Measurements from ENCODE around the gene NT5C1A.

Gene NT5C1A

DNA sequence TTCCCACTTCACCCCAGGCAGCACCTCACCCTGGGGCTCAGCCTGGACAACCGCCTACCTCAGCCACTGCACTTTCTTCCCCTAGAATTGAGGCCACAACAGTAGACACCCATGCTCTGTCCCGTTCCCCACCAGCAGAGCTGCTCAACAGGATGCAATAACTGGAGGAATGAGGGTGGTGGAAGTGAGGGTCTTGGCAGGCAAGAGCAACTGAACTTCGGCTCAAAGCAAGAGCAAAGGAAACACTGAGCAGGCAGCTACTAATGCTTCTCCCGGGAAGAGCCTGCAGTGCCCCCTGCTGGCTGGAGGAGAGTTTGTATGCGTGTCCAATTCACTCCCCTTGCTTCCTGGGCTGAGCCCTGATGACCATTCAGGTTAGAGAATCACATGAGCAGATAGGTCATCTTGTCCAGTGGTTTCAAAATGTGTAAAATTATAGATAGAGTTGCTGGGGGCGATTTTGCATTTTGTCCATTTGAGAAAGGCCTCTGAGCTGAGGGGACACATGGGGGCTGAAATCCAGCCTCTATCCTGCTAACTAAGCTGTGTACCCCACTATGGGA lies 13.9 kb downstream of the NT5C1A start:
- DNase-seq = peak; percentile 56

DNA sequence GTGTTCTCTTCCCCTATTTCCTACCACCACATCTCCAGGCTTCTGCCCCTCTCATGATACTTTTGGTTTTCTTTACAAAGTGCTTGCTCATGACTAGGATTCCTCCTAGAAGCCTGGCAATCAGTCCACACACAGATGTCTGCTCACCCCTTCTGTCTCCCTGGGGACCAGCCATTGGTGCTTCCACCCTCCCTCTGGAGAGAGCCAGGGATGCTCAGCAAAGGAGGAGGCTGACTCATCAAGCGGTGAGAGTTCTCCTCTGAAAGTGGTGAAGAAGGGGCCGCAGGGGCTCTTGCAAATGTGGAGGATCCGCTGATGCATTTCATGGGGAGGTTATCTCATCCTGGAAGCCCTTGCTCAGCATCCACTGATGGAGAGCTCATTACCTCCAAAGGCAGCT lies 14.5 kb downstream of the NT5C1A start:
- no peak for DNase-seq

DNA sequence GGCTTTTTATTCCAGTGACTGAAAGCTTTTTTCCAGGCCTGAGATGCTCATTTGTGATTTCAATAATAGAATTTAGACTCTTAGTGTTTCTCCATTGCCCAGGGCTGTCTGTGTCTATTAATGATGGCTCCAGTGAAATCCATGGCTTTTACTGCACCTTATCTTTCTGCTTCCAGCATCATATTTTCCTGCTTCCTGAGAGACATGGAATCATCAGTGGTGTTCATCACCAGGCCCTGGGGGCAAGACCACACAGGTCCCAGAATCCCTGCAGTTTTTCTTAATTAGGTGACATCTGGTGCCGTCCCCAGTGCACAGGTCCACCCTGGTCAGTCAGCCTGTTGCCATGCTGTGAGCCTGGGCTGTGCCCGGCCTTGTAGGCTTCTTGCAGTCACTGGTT lies 15.5 kb downstream of the NT5C1A start:
- DNase-seq = no peak

DNA sequence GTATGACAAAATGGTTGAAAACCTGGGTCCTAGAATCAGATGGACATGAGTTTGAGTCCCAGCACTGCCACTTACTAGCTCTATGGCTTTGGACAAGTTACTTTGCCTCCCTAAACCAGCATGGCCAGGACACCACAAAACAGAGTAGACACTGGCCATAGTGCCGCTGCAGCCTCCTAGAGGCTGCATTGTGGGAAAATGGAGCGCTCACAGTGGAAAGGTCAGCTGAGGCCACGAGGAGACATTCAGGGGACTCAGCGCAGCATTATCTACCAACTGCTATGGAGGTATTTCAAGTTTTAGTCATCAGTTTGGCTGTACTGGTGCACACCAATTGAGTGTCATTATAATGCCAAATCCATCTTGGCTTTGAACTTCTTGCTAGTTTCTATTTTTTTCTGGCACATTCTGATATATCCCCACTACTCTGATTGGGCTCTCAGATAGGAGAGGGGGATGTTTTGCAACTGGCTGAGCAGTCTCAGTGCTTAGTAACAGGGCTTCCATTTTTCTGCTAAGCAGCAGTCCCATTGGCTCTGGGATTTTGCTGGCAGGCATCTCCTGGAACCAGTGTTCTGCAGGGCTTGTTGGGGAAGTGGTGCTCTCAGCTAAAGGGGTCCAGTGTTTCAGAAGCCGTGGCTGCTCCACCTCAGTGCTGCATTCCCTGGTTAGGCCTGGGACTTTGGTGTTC lies 16.2 kb downstream of the NT5C1A start:
- no peak for DNase-seq

DNA sequence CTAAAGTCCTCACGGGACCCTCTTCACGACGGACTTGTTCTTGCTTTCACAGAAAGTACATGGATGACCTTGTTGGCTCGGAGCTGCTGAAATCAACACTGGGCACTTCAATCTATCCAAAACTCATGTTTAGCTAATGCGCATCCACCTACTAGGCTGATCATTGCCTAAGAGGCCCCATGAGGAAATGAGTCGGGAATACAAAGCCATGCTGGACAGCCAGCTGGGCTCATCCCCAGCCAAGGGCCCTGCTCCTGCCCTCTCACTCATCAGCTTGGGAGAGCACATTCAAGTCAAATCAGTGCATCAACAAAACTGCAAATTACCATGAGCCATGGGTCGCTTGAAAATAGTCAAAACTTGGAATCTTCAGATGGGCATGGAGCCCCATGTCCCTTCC lies 17.6 kb downstream of the NT5C1A start:
- DNase-seq = no peak

DNA sequence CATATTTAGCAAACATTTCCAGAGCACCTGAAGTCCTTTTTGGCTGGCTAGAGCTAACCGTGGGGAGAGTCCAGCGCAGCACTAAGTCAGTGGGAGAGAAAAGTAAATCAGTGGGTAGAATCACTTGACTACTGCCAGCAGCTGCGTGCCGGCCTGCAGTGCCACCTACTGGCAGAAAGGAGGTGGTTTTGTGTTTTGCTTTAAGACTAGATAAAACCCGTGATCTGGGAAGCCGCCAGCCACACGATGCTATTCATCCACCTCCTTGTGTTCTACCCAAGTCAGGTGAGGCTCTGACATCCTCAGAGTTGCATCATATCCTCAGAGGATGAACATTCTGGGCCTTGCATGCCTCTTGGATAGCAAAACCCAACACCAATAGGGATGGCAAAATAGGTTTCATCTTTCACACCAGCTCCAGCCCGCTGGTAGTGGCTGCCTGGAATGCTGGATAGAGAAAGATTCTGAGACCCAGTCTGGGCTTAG lies 18.3 kb downstream of the NT5C1A start:
- peak; percentile 77 for DNase-seq

DNA sequence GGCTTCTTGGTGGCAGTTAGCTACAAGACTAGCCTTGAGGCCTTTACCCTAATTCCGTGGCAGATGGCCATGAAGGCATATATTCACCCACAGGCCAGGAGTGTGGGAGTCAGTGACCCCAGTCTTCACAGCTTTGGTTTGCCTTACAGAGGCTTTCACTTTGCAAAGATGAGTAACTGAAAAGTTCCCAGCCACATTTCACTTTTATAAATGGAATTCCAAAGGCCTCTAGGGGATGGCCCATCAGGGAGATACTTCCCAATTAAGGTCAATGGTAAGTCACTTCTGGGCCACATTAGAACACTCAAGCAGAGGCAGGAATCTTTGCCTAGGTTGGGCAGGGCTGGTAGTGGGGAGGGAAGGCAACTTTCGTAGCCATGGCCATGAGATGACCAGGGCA lies 19.4 kb downstream of the NT5C1A start:
- no peak for DNase-seq

DNA sequence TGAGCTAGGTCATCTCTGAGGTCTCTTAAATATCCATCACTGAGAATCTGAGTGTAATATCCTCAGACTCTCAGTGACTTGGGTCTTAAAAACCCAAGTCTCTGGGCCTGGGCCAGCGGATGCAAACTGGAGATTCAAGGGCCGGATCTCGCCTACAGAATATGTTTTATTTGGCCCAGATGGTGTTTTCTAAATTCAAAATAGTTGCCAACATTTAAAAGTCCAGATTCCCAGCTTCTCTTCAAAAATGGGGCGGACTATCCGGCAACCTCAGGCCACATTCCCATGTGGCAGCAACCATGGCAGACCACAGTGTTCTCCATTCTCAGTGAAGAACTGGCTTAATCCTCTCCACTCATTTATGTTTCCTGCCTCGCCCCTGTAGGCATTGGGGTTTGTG lies 19.8 kb downstream of the NT5C1A start:
- no peak for DNase-seq

DNA sequence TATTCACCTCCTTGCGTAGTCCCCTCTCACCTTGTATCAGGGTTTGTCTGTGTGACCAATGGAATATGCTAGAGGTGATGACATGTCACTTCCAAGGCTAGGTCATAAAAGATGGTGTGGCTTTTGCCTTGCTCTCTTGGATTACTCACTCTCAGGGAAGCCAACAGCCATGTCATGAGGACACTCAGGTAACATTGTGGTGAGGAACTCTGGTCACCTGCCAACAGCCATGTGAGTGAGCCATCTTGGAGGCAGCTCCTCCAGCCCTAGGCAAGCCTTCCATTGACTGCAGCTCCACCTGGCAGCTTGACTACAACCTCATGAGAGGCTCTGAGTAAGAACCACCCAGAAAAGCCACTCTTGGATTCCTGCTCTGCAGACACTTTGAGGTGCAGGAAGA lies 21.5 kb downstream of the NT5C1A start:
- no peak for DNase-seq

DNA sequence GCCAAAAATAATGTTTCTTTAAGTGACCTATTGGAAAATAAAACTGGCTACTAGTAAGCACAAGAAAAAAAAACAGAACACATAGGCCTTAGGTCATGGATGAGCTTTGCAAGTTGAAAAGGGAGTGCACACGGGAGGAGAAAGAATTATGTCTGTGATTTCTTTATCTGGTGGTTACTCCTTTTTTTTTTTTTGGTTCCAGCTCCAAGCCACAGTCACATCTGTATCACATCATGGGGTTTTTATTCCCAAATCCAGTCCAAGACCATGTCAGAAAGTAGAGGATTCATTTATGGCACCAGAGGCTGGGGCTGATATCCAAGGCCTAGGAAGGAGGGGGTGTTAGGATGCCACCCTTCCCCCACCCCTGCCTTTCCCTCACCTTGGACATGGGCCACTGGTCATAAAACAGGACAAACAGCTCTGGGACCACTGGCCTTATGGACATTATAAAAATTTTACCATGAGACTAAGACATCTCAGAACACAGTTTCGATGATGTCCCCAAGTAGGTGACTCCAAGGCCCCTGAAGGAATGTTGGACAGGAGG lies 22.2 kb downstream of the NT5C1A start:
- no peak for DNase-seq

DNA sequence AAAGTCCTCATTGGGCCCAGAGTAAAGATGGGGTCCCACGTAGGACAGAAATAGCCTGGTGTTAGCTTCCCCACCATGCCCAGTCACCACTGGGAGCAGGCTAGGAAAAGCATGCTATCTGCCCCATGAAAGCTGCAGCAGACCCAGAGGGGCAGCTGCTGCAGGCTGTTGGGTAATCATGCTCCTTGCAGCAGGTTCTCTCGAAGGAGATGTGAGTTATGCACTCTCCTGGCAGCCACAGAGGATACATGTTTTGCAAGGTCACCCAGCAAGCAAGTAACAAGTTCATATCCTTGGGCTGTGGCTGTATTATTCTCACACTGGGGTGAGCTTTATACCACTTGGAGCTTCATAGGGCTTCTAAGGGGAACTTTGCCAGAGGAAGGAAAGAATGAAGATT lies 23.4 kb downstream of the NT5C1A start:
- DNase-seq = no peak

DNA sequence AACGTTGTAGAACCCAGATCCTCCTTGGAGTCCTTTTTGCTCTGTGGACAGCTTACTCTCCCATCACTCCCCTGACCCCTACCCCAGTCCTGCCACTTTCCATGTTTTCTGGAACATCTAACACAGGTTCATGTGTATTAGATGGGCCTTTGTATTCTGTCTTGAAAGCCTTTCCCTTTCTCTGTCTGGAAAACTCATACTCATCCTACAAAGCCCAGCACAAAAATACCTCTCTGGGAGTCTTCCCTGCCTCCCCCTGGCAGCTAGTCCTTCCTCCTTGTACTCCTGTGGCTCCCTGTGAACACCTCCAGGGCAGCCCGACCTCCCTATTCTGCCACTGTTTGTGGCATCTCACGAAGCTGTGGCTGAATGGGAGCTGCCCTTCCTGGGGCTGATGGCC lies 24.7 kb downstream of the NT5C1A start:
- DNase-seq = no peak

DNA sequence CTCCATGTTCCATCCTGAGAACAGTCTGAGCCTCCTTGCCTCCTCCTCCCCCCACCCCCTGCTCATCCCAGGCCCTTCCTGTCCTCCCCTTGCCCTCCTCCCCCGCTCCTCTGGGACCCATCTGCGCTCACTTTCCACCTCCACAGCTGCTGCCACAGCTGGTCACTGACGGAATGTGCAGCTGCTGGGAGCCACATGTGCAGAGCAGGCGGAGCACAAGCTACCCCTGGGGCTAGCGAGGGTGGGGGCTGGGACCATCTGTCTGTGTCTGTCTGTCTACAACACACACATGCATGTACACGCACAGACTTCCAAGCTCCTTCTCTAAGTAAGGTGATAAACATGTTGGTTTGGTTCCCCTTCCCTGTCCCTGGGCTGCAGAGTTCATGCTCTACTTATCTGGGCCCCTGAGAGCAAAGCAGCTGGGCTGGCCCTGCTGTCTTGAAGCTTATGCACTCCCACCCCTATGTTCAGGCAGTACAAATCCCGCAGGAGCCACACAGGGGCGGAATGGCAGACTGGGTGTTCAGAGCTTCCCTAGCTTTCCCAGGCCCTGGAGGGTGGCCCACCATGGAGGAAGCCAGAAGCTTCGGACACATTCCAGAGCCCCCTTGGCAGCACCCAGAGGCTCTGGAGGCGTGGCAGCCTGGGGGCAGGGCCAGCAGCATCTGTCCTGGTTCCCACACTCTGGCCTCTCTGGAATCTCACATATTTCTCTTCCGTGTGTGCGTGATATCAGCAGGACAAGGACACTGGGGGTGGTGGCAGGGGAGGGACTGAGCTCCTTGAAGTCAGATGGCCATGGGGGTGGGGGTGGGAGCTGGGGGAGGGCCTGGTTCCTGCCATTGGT lies 25.4 kb downstream of the NT5C1A start:
- no peak for DNase-seq

DNA sequence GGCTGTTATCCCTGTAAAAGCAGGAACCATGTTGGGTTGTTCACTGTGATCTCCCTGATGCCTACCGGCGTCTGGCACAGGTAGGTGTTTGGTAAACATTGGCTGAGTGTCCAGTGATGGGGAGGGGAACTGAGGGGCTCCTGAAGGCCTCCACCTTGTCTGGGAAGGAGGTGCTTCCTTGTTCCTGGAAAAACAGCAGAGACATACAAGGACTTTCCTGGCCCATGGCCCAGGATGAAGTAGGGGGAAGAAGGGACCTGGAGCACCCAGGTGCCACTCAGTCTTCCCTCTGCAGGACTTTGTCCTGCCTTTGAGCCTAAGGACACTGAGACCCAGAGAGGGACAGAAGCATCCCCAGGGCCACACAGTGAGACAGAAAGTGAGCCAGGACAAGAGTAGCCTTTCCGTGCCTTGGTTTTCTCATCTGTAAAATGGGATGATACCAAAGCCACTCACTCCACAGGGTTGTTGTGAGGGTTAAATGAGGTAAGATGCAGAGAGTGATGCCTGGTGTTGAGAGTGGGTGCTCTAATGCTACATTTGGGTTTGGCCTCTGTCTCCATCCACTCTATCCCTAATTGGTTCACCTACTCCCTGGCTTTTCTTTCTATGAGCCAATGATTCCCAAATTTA lies 26.4 kb downstream of the NT5C1A start:
- no peak for DNase-seq

DNA sequence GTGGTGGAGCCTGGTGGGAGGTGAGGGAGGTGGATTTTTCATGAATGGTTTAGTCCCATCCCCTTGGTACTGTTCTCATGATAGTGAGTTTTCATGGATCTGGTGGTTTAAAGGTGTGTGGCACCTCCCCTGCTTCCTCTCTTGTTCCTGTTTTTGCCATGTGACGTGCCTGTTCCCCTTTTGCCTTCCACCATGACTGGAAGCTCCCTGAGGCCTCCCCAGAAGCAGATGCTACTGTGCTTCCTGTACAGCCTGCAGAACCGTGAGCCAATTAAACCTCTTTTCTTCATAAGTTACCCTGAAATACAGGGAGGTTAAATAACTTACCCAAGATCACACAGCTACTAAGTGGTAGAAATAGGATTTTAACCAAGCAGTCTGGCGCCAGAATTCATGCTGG lies 28.2 kb downstream of the NT5C1A start:
- no peak for DNase-seq

DNA sequence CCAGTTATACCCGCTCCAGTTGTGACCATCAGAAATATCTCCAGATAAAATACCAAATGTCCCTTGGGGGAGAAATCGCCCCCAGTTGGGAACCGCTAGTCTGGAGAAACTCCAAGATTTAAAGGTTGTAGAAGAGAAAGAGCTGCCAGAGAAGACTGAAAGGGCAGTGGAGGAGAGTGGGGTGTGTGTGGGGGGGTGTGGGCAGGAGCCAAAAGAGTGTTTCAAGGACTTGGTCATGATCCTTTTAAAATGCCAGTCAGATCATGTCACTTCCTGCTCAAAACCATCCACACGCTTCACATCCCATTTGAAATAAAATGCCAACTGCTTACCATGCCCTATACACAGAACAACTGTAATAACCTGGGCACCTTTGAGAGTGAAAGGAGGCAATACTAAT lies 29.1 kb downstream of the NT5C1A start:
- no peak for DNase-seq

DNA sequence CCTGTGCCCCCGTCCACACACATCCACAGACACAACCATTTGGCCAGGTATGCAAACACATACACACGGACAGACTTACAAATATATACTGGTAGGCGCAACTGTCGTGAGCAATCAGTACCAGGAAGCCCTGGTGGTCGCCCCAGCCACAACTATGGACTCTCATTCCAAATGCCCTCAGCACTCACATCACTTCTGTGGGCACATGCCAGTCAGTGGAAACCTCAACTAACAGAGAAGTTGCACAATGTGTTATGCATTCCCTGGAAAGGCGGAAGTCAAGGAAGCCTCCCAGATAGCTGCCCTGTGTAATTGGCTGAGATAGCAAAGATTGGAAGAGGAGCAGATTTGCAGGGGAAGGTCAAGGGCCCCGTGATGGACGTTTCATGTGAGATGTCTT lies 31.0 kb downstream of the NT5C1A start:
- DNase-seq = no peak

DNA sequence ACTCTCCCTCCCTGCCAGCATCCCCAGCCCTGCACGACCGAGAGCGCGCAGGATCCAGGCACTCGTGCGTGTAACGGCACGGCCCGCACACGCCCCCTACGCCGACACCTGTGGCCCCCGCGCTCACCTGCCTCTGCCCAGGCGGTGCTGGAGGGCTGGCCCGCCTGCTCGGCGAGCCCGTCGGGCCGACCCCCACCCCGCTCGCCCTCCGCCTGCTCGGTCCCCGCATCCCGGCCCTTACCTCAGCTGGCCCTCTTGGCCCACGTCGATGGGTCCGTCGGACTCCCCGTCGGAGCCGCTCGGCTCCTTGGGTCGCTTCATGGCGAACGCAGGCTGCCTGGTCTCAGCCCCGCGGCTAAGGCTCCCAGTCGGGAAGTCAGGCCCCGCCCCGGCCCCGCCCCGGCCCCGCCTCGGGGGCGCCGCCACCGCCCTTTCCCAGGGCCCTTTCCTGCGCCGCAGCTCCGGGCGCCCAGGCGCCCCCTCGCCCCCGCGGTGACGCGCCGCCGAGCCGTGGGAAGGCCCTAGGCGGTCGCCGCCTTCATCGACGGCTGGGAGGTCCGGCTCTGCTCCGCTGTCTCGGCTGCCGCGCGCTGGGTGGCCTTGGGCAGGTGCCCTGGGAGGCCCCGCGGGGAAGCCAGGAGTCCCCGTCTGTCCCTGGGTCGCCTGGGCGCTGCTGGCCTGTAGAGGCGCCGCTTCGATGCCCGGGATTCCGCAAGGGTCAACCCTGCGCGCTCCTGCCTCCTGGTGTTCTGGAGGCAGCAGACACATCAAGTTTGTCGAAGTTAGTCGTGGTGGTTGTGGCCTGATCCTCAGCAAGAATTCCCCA lies 32.4 kb downstream of the NT5C1A start, which contains the start of gene HEYL:
Gene HEYL, minus strand, starts transcription at position 339 of the 826 bp plus-strand sequence. Its CDS starts 18 bp downstream, at position 321.
- peak; percentile 37 for DNase-seq

DNA sequence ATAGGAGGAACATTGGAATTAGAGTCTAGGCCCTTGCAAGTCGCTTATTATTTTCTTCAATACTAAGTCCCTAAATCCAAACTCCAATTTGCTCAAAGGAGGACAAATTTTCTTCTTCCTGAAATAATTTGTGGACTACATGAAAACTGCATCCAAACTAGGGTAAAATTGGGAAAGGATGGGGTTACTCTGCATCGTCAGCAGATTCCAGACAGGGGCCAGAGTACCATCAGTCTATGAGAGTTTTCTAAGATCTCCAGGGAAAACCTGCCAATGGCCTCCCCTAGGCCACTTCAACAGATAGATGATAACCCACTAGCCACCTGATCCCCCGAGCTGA lies 33.0 kb downstream of the NT5C1A start:
- DNase-seq = no peak

DNA sequence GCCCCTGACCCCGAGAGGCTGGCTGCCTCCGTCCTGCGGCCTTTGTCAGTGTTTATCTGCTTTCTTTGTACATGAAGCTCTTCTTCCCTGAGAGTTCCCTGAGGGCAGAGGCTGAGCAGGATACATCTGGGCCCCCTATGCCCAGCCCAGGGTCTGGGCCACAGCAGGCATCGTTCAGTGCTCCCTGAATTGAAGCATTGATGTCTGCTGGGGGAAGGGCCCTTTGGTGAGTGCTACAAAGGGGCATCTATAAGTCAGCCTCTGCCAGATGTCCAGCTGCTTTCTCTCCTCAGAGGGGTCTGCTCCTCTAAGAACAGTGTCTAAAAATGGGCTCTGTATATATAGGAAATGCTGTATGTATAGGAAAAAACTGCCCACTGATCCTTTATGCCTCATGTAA lies 34.5 kb downstream of the NT5C1A start:
- DNase-seq = no peak

DNA sequence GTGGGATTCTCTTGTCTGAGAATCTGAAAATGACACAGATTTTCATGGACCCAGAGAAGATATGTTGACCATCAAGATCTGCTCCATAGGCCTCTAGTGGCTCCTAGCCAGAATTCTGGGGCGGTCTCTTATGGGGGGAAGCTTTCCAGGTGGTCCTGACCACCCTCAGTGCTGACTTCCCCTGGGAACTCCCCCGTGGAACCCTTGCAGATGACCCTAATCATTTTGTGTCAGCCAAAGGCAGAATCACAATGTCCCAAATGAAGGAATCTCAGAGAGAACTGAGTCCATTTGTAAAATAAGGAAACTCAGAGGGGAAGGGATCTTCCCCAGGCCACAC lies 36.1 kb downstream of the NT5C1A start:
- no peak for DNase-seq

DNA sequence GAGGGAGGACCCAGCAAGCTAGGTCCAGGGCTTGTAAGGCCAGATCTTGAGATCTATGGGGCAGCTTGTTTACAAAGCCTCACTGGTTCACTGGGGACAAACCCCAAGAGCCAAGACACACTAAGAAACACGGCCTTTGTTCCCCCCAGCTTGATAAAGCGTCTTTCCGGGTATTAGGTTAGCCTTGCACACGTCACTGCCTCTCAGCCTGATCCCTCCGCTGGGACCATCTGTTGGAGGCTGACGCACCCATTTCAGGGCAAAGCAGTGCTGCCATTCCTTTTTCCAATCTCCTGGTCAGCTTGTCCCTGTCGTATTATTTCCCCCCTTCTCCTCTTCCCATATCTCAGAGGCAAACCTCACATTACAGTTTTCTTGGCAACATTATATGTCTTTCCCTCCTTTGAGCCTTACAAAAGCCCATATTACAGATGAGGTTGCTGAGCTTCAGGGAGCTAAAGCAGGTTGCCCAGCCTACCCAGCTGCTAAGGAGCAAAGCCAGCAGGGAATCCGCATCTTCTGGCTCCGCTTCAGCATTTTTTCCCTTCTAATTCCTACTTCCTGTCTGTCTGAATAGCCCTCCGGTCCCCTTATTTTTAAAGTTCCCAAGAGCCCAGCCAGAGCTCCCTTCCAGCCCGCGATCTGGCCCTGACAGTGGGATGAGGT lies 36.6 kb downstream of the NT5C1A start:
- DNase-seq = no peak
